ENCODE data around the gene ZBED6. TPM values are rescaled to one million over a fixed set of nuclear protein-coding genes. Genes with fewer than 3 reads are reported as not detected.
"Not testable (repeated sequence)": the region's sequence is repeated elsewhere in the genome, so short reads cannot be mapped to it uniquely, and the experiment has no call there.

The ZBED6 gene
- total RNA-seq, 5 donors from 2014 or later (not counting 1 experiment from before 2014, with no cell fraction given), result 21.7 to 36.7 (median 23.8) TPM

- Histone ChIP-seq H3K4me3 (ENCODE audit: control insufficient read depth in 1 of 2, extremely low read depth in 1 of 2, low read length in 1 of 2) (no peak overlapping the region), H3K27me3 (replicated peaks in 1 of 2; ENCODE audit: control insufficient read depth in 2 of 2, extremely low read depth in 1 of 2, insufficient read depth in 2 of 2, low read length in 1 of 2) (no peaks in the 10 kb centered on the region), H3K9me3 (no peaks in the 10 kb centered on the region), H3K27ac (ENCODE audit: low read length) (no peak overlapping the region), H3K36me3 (ENCODE audit: control insufficient read depth in 2 of 2, extremely low read depth in 1 of 2, insufficient read depth in 1 of 2, low read length in 1 of 2) (peaks cover 0 to under 1% of the 10 kb centered on the region in 2 donors), H3K4me1 (ENCODE audit: control insufficient read depth in 1 of 2, extremely low read depth in 1 of 2, insufficient read depth in 2 of 2, low read length in 2 of 2) (peaks cover 5 to 13% of the 10 kb centered on the region in 2 experiments)
- ATAC-seq (replicated peaks in 1 of 4), result no peak
- POLR2A ChIA-PET, result no interaction called here
- Mint-ChIP-seq H3K4me3 (no peak overlapping the region), H3K27ac (no peak overlapping the region), H3K9me3 (no peaks in the 10 kb centered on the region), H3K36me3 (peaks cover 13% of the 10 kb centered on the region), H3K27me3 (no peaks in the 10 kb centered on the region), H3K4me1 (peaks cover 23 to 26% (median 23%) of the 10 kb centered on the region in 3 donors)
- no peak for DNase-seq
- WGBS (ENCODE audit: insufficient coverage), result no CpG with 5 or more reads among the region's 2 CpGs
- CTCF ChIA-PET, result interaction anchor here (0.6 kb wide), 3 partner anchors 366 to 792 kb away, joined by 3 to 6 read pairs (median 4); no protein-coding TSS in a partner anchor
Measured at GRCh38 chr1:203792486-203792885, 2.9 kb upstream of the ZBED6 start.

- ATAC-seq (replicated peaks in 1 of 4); H3K27ac Mint-ChIP-seq; H3K4me3 ChIP-seq (ENCODE audit: control insufficient read depth in 1 of 2, extremely low read depth in 1 of 2, low read length in 1 of 2); DNase-seq; H3K9me3 ChIP-seq; H3K9me3 Mint-ChIP-seq; CTCF ChIA-PET; H3K27me3 Mint-ChIP-seq; H3K27ac ChIP-seq (ENCODE audit: low read length); H3K4me3 Mint-ChIP-seq; H3K27me3 ChIP-seq (replicated peaks in 1 of 2; ENCODE audit: control insufficient read depth in 2 of 2, extremely low read depth in 1 of 2, insufficient read depth in 2 of 2, low read length in 1 of 2): not testable (repeated sequence)
- H3K4me1 Mint-ChIP-seq, result peaks cover 34 to 37% (median 34%) of the 10 kb centered on the region in 3 donors
- Histone ChIP-seq H3K4me1 (ENCODE audit: control insufficient read depth in 1 of 2, extremely low read depth in 1 of 2, insufficient read depth in 2 of 2, low read length in 2 of 2) (peaks cover 15 to 20% of the 10 kb centered on the region in 2 experiments), H3K36me3 (ENCODE audit: control insufficient read depth in 2 of 2, extremely low read depth in 1 of 2, insufficient read depth in 1 of 2, low read length in 1 of 2) (peaks cover 0 to 10% of the 10 kb centered on the region in 2 donors)
- POLR2A ChIA-PET, result interaction anchor here in 1 of 2 donors (0.6 kb wide), 1 partner anchor 29 kb away, joined by 3 read pairs; no protein-coding TSS in a partner anchor
- H3K36me3 Mint-ChIP-seq, result peaks cover 23% of the 10 kb centered on the region
- no CpG with 5 or more reads among the region's 7 CpGs for WGBS (ENCODE audit: insufficient coverage)
Measured at GRCh38 chr1:203793561-203793960, 1.9 kb upstream of the ZBED6 start.

- Mint-ChIP-seq H3K36me3 (peaks cover 33% of the 10 kb centered on the region), H3K27ac (peak overlapping the region; percentile 95 to 96), H3K4me1 (peaks cover 43 to 50% (median 48%) of the 10 kb centered on the region in 3 donors), H3K4me3 (peak overlapping the region; percentile 91 to 96 (median 92)), H3K27me3 (no peaks in the 10 kb centered on the region), H3K9me3 (no peaks in the 10 kb centered on the region)
- ATAC-seq (replicated peaks in 1 of 4) (no peak), DNase-seq (no peak)
- Histone ChIP-seq H3K4me1 (ENCODE audit: control insufficient read depth in 1 of 2, extremely low read depth in 1 of 2, insufficient read depth in 2 of 2, low read length in 2 of 2) (peaks cover 16 to 27% of the 10 kb centered on the region in 2 experiments), H3K4me3 (ENCODE audit: control insufficient read depth in 1 of 2, extremely low read depth in 1 of 2, low read length in 1 of 2) (peak overlapping the region; percentile 5 to 60), H3K9me3 (no peaks in the 10 kb centered on the region), H3K27me3 (replicated peaks in 1 of 2; ENCODE audit: control insufficient read depth in 2 of 2, extremely low read depth in 1 of 2, insufficient read depth in 2 of 2, low read length in 1 of 2) (no peaks in the 10 kb centered on the region), H3K36me3 (ENCODE audit: control insufficient read depth in 2 of 2, extremely low read depth in 1 of 2, insufficient read depth in 1 of 2, low read length in 1 of 2) (peaks cover 0 to 19% of the 10 kb centered on the region in 2 donors), H3K27ac (ENCODE audit: low read length) (peak overlapping the region; percentile 94)
- ChIA-PET POLR2A (interaction anchor here in 1 of 2 donors (0.7 kb wide), 1 partner anchor 16 kb away, joined by 8 read pairs; no protein-coding TSS in a partner anchor), CTCF (interaction anchor here (0.6 to 0.7 kb wide), 4 partner anchors 9 to 372 kb away, joined by 3 to 6 read pairs (median 4); no protein-coding TSS in a partner anchor)
- 71% methylated on average over 8 of the region's 19 CpGs for WGBS (ENCODE audit: insufficient coverage)
Measured at GRCh38 chr1:203794764-203795440, 521 bp upstream of the ZBED6 start.

- POLR2A ChIA-PET, result interaction anchor here in 1 of 2 donors (0.7 kb wide), 1 partner anchor 31 kb away, joined by 3 read pairs; the partner anchor contains the start of gene LAX1
Measured at GRCh38 chr1:203796236-203796605, 798 bp downstream of the ZBED6 start.

GRCh38 chr1:203797216-203797615 is 1.8 kb downstream of the ZBED6 start:
- peak overlapping the region in 1 of 2 donors; percentile 92 for H3K4me3 ChIP-seq (ENCODE audit: control insufficient read depth in 1 of 2, extremely low read depth in 1 of 2, low read length in 1 of 2)

More at GRCh38 chr1:203796236-203796605, 798 bp downstream of the ZBED6 start:
- Histone ChIP-seq H3K4me3 (ENCODE audit: control insufficient read depth in 1 of 2, extremely low read depth in 1 of 2, low read length in 1 of 2) (peak overlapping the region; percentile 60 to 92), H3K4me1 (ENCODE audit: control insufficient read depth in 1 of 2, extremely low read depth in 1 of 2, insufficient read depth in 2 of 2, low read length in 2 of 2) (peaks cover 20 to 30% of the 10 kb centered on the region in 2 experiments), H3K27ac (ENCODE audit: low read length) (peak overlapping the region; percentile 94), H3K36me3 (ENCODE audit: control insufficient read depth in 2 of 2, extremely low read depth in 1 of 2, insufficient read depth in 1 of 2, low read length in 1 of 2) (peaks cover 0 to 21% of the 10 kb centered on the region in 2 donors), H3K27me3 (replicated peaks in 1 of 2; ENCODE audit: control insufficient read depth in 2 of 2, extremely low read depth in 1 of 2, insufficient read depth in 2 of 2, low read length in 1 of 2) (no peaks in the 10 kb centered on the region), H3K9me3 (no peaks in the 10 kb centered on the region)
- ATAC-seq (replicated peaks in 1 of 4), result peak in 3 of 4 experiments; percentile 6 to 8 (median 6)
- Mint-ChIP-seq H3K36me3 (peaks cover 38% of the 10 kb centered on the region), H3K9me3 (no peaks in the 10 kb centered on the region), H3K27me3 (no peaks in the 10 kb centered on the region), H3K4me1 (peaks cover 50 to 62% (median 59%) of the 10 kb centered on the region in 3 donors), H3K27ac (peak overlapping the region; percentile 86 to 95), H3K4me3 (peak overlapping the region; percentile 91 to 96 (median 92))
- CTCF ChIA-PET, result no interaction called here
- DNase-seq, result peak in 21 of 35 experiments; percentile 1 to 48 (median 6)
- WGBS (ENCODE audit: insufficient coverage), result 0% methylated on average over 5 of the region's 12 CpGs

GRCh38 chr1:203797948-203798655 is 2.7 kb downstream of the ZBED6 start:
- no peaks in the 10 kb centered on the region for H3K9me3 ChIP-seq
- no peaks in the 10 kb centered on the region for H3K27me3 ChIP-seq (replicated peaks in 1 of 2; ENCODE audit: control insufficient read depth in 2 of 2, extremely low read depth in 1 of 2, insufficient read depth in 2 of 2, low read length in 1 of 2)
- no peaks in the 10 kb centered on the region for H3K27me3 Mint-ChIP-seq
- DNase-seq (no peak), ATAC-seq (replicated peaks in 1 of 4) (no peak)
- H3K4me1 ChIP-seq (ENCODE audit: control insufficient read depth in 1 of 2, extremely low read depth in 1 of 2, insufficient read depth in 2 of 2, low read length in 2 of 2), result peaks cover 20 to 32% of the 10 kb centered on the region in 2 experiments
- H3K36me3 ChIP-seq (ENCODE audit: control insufficient read depth in 2 of 2, extremely low read depth in 1 of 2, insufficient read depth in 1 of 2, low read length in 1 of 2), result peaks cover 0 to 26% of the 10 kb centered on the region in 2 donors
- peaks cover 45% of the 10 kb centered on the region for H3K36me3 Mint-ChIP-seq
- H3K4me3 Mint-ChIP-seq, result peak overlapping the region in 2 of 3 donors; percentile 91 to 92
- H3K9me3 Mint-ChIP-seq, result no peaks in the 10 kb centered on the region
- WGBS (ENCODE audit: insufficient coverage), result no CpG with 5 or more reads among the region's 6 CpGs
- peaks cover 66 to 78% (median 72%) of the 10 kb centered on the region in 3 donors for H3K4me1 Mint-ChIP-seq
- ChIA-PET POLR2A (no interaction called here), CTCF (no interaction called here)
- H3K27ac Mint-ChIP-seq, result peak overlapping the region in 1 of 2 donors; percentile 28
- H3K27ac ChIP-seq (ENCODE audit: low read length), result no peak overlapping the region
- no peak overlapping the region for H3K4me3 ChIP-seq (ENCODE audit: control insufficient read depth in 1 of 2, extremely low read depth in 1 of 2, low read length in 1 of 2)

More at GRCh38 chr1:203797216-203797615, 1.8 kb downstream of the ZBED6 start:
- ATAC-seq (replicated peaks in 1 of 4), result no peak
- Mint-ChIP-seq H3K9me3 (no peaks in the 10 kb centered on the region), H3K27ac (peak overlapping the region; percentile 9 to 21), H3K4me3 (peak overlapping the region; percentile 91 to 96 (median 92)), H3K27me3 (no peaks in the 10 kb centered on the region), H3K4me1 (peaks cover 59 to 72% (median 66%) of the 10 kb centered on the region in 3 donors), H3K36me3 (peaks cover 40% of the 10 kb centered on the region)
- Histone ChIP-seq H3K36me3 (ENCODE audit: control insufficient read depth in 2 of 2, extremely low read depth in 1 of 2, insufficient read depth in 1 of 2, low read length in 1 of 2) (peaks cover 0 to 24% of the 10 kb centered on the region in 2 donors), H3K27me3 (replicated peaks in 1 of 2; ENCODE audit: control insufficient read depth in 2 of 2, extremely low read depth in 1 of 2, insufficient read depth in 2 of 2, low read length in 1 of 2) (no peaks in the 10 kb centered on the region), H3K9me3 (no peaks in the 10 kb centered on the region), H3K27ac (ENCODE audit: low read length) (no peak overlapping the region), H3K4me1 (ENCODE audit: control insufficient read depth in 1 of 2, extremely low read depth in 1 of 2, insufficient read depth in 2 of 2, low read length in 2 of 2) (peaks cover 20 to 32% of the 10 kb centered on the region in 2 experiments)
- ChIA-PET POLR2A (no interaction called here), CTCF (no interaction called here)
- WGBS (ENCODE audit: insufficient coverage), result no CpG with 5 or more reads among the region's 2 CpGs
- no peak for DNase-seq
